NCI-H2171 (cell line): ENCODE data around the gene TUBGCP6.
"Not testable (repeated sequence)": the region's sequence is repeated elsewhere in the genome, so short reads cannot be mapped to it uniquely, and the experiment has no call there.

ENCODE experiments used
- DNase-seq: peaks from one replicate; lab custom pipeline; 2025; lab: John Stamatoyannopoulos, UW

Gene TUBGCP6

GRCh38 chr22:50168490-50169180, 76.2 kb downstream of the TUBGCP6 start:
- DNase-seq, result not testable (repeated sequence)

DNA sequence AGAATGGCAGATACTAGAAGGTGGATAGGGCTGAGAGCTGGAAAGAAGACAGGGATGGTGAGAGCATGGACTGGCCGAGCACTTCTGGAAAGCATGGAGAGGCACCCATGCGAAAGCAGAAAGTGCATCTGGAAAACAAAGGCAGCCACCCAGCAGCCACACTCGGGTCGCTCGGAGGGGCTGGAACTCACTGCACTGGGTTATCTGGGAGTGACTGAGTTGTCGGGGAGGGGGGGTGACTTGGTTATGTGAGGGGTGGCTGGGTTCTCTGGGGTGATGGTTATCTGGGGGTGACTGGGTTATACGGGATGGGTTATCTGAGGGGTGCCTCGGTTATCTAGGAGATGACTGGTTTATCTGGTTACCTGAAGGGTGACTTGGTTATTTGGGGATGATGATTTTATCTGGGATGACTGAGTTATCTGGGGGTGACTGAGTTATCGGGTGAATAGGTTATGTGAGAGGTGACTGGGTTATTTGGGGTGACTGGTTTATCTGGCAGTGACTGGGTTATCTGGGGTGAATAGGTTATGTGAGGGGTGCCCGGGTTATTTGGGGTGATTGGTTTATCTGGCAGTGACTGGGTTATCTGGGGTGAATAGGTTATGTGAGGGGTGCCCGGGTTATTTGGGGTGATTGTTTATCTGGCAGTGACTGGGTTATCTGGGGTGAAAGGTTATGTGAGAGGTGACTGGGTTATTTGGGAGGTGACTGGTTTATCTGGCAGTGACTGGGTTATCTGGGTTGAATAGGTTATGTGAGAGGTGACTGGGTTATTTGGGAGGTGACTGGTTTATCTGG, 76.9 kb downstream of the TUBGCP6 start:
- DNase-seq, result no peak
